Smooth muscle cell (in vitro differentiated cells): ENCODE measurements around the gene PARVA. TPM values are rescaled to one million over a fixed set of nuclear protein-coding genes. Genes with fewer than 3 reads are reported as not detected.
A peak's percentile ranks its signal among the peaks of the same experiment; 100 is the strongest.

Experiments
- DNase-seq: peaks from one replicate; lab custom pipeline; 2025; ENCODE audit not compliant: unreplicated experiment; lab: John Stamatoyannopoulos, UW
- H2AFZ ChIP-seq: fragments of 200-600 bp; sonication (generic); 2 replicates; pipeline ENCODE4 v1.6.0; 2016; ENCODE audit warnings: antibody characterized with exemption, low read depth, mild to moderate bottlenecking
- H3F3A ChIP-seq: fragments of 200-600 bp; sonication (generic); 2 replicates; pipeline ENCODE4 v1.6.0; 2017; ENCODE audit warnings: antibody characterized with exemption, low read depth
- H3K27ac ChIP-seq: fragments of 200-600 bp; sonication (generic); 2 replicates; pipeline ENCODE4 v1.5.1; 2016; ENCODE audit warnings: low read depth, mild to moderate bottlenecking
- H3K27me3 ChIP-seq: fragments of 200-600 bp; sonication (generic); 2 replicates; pipeline ENCODE4 v1.6.1; 2016; ENCODE audit warnings: low read depth, mild to moderate bottlenecking
- H3K36me3 ChIP-seq: fragments of 200-600 bp; sonication (generic); 2 replicates; pipeline ENCODE4 v1.5.1; 2016; ENCODE audit warnings: low read depth
- H3K4me1 ChIP-seq: fragments of 200-600 bp; sonication (generic); 2 replicates; pipeline ENCODE4 v1.5.1; 2016; ENCODE audit warnings: low read depth
- H3K4me2 ChIP-seq: fragments of 200-600 bp; sonication (generic); 2 replicates; pipeline ENCODE4 v1.6.0; 2016; ENCODE audit warnings: mild to moderate bottlenecking
- H3K4me3 ChIP-seq: fragments of 200-600 bp; sonication (generic); 2 replicates; pipeline ENCODE4 v1.5.1; 2016; ENCODE audit warnings: mild to moderate bottlenecking
- H3K79me2 ChIP-seq: fragments of 200-600 bp; sonication (generic); 2 replicates; pipeline ENCODE4 v1.6.0; 2016; ENCODE audit warnings: low read depth, mild to moderate bottlenecking
- H3K9ac ChIP-seq: fragments of 200-600 bp; sonication (generic); 2 replicates; pipeline ENCODE4 v1.6.0; 2016; ENCODE audit warnings: low read depth
- H3K9me3 ChIP-seq: fragments of 200-600 bp; sonication (generic); replicated peaks from 2 replicates; pipeline ENCODE4 v1.5.1; 2016; ENCODE audit warnings: low read depth
- H4K20me1 ChIP-seq: fragments of 200-600 bp; sonication (generic); 2 replicates; pipeline ENCODE4 v1.6.0; 2016; ENCODE audit warnings: low read depth
- WGBS: methylation state at CpG from one replicate; pipeline ENCODE4 v1.1.7; 2016; ENCODE audit warnings: low lambda C conversion rate; 5-methylcytosine and 5-hydroxymethylcytosine counted together
- polyA plus RNA-seq: library from polyadenylated mRNA; unstranded; fragments of >200 nt; fragmentation: Nextera tagmentation; extraction: Ambion mirVana; gene quantifications from 2 replicates; pipeline ENCODE4 v1.2.1, GENCODE V29; 2016
- total RNA-seq: library from RNA; depleted of rRNA; stranded (reverse); fragments of >200 nt; gene quantifications from 2 replicates; pipeline ENCODE4 v1.2.3, GENCODE V29; 2014
- TF ChIP-seq, protein P1 (sequence below): fragments of 200-600 bp; sonication (generic); IDR thresholded peaks from 2 replicates; pipeline ENCODE4 v1.5.1; 2017; ENCODE audit warnings: borderline replicate concordance, mild to moderate bottlenecking, antibody characterized with exemption; ENCODE audit not compliant: insufficient read depth, poor library complexity, severe bottlenecking

PARVA gene
- total and polyA plus RNA-seq, 2 experiments from 2014 or later, result 73.9 to 99.4 TPM

DNA sequence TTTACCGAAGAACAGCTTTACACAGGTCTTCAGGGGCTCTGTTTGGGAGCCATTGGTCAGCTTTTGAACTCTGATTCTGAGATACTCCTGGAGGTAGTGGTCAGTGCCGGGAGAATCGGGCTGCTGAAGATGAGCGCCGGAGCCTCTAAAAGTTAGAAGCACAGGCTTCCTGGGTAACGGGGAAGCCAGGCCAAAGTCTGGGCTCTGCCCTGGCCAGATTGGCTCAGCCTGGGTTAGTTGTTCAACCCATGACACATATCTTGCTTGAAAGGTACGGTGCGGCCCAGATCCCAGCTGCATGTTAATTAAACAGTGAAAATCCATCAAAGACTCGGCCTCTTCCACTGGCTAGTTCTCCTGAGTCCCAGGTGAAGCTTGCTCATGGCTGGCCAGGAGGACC lies 18.0 kb downstream of the PARVA start:
- TF ChIP-seq, protein P1, sequence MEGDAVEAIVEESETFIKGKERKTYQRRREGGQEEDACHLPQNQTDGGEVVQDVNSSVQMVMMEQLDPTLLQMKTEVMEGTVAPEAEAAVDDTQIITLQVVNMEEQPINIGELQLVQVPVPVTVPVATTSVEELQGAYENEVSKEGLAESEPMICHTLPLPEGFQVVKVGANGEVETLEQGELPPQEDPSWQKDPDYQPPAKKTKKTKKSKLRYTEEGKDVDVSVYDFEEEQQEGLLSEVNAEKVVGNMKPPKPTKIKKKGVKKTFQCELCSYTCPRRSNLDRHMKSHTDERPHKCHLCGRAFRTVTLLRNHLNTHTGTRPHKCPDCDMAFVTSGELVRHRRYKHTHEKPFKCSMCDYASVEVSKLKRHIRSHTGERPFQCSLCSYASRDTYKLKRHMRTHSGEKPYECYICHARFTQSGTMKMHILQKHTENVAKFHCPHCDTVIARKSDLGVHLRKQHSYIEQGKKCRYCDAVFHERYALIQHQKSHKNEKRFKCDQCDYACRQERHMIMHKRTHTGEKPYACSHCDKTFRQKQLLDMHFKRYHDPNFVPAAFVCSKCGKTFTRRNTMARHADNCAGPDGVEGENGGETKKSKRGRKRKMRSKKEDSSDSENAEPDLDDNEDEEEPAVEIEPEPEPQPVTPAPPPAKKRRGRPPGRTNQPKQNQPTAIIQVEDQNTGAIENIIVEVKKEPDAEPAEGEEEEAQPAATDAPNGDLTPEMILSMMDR, result no peak
- H3K27ac ChIP-seq, result no peak overlapping the region
- 99% methylated on average over 9 of the region's 9 CpGs for WGBS

GRCh38 chr11:12397931-12398334 lies 20.6 kb downstream of the PARVA start:
- H3F3A ChIP-seq, result peaks cover 19% of the 10 kb centered on the region
- H3K27me3 ChIP-seq, result no peaks in the 10 kb centered on the region
- H3K4me2 ChIP-seq, result peak overlapping the region; percentile 62
- H3K4me1 ChIP-seq, result peaks cover 7% of the 10 kb centered on the region
- 11% methylated on average over 5 of the region's 5 CpGs for WGBS
- H3K27ac ChIP-seq, result peak overlapping the region; percentile 74
- no peak overlapping the region for H3K4me3 ChIP-seq
- H2AFZ ChIP-seq, result no peak overlapping the region
- no peak for DNase-seq
- peaks cover 70% of the 10 kb centered on the region for H4K20me1 ChIP-seq
- TF ChIP-seq, protein P1, result no peak
- peaks cover 92% of the 10 kb centered on the region for H3K79me2 ChIP-seq
- H3K9ac ChIP-seq, result no peak overlapping the region
- H3K9me3 ChIP-seq, result no peaks in the 10 kb centered on the region
- peaks cover 3% of the 10 kb centered on the region for H3K36me3 ChIP-seq

More for the DNA sequence above, 18.0 kb downstream of the PARVA start:
- H3K36me3 ChIP-seq, result peaks cover 3% of the 10 kb centered on the region
- H3K9ac ChIP-seq, result no peak overlapping the region
- H3K9me3 ChIP-seq, result no peaks in the 10 kb centered on the region
- no peak for DNase-seq
- no peak overlapping the region for H3K4me3 ChIP-seq
- peaks cover 71% of the 10 kb centered on the region for H4K20me1 ChIP-seq
- H3K79me2 ChIP-seq, result peaks cover 92% of the 10 kb centered on the region
- H3F3A ChIP-seq, result peaks cover 18% of the 10 kb centered on the region
- H2AFZ ChIP-seq, result no peak overlapping the region
- H3K4me1 ChIP-seq, result peaks cover 7% of the 10 kb centered on the region
- no peaks in the 10 kb centered on the region for H3K27me3 ChIP-seq
- H3K4me2 ChIP-seq, result no peak overlapping the region

- Histone ChIP-seq H3K9me3 (no peaks in the 10 kb centered on the region), H3K27ac (peak overlapping the region; percentile 74), H3F3A (peaks cover 19% of the 10 kb centered on the region), H3K9ac (no peak overlapping the region), H3K27me3 (no peaks in the 10 kb centered on the region), H3K4me1 (peaks cover 7% of the 10 kb centered on the region), H3K4me2 (no peak overlapping the region), H3K36me3 (no peaks in the 10 kb centered on the region), H4K20me1 (peaks cover 73% of the 10 kb centered on the region), H3K4me3 (no peak overlapping the region), H2AFZ (no peak overlapping the region), H3K79me2 (peaks cover 92% of the 10 kb centered on the region)
- no peak for DNase-seq
- TF ChIP-seq, protein P1, result no peak
Measured at GRCh38 chr11:12399355-12399754, 22.0 kb downstream of the PARVA start.

- TF ChIP-seq, protein P1, result no peak
- Histone ChIP-seq H3K4me2 (peak overlapping the region; percentile 27), H3K79me2 (peaks cover 91% of the 10 kb centered on the region), H2AFZ (no peak overlapping the region), H3K9ac (no peak overlapping the region), H3K4me1 (peaks cover 7% of the 10 kb centered on the region), H3K36me3 (no peaks in the 10 kb centered on the region), H3K9me3 (no peaks in the 10 kb centered on the region), H3K27me3 (no peaks in the 10 kb centered on the region), H3K27ac (peak overlapping the region; percentile 57), H3F3A (peaks cover 19% of the 10 kb centered on the region), H4K20me1 (peaks cover 86% of the 10 kb centered on the region), H3K4me3 (no peak overlapping the region)
- 63% methylated on average over 4 of the region's 4 CpGs for WGBS
- DNase-seq, result no peak
Measured at GRCh38 chr11:12402025-12402424, 24.7 kb downstream of the PARVA start.
